ENCODE measurements around the gene ARHGDIA.

The ARHGDIA gene

DNA sequence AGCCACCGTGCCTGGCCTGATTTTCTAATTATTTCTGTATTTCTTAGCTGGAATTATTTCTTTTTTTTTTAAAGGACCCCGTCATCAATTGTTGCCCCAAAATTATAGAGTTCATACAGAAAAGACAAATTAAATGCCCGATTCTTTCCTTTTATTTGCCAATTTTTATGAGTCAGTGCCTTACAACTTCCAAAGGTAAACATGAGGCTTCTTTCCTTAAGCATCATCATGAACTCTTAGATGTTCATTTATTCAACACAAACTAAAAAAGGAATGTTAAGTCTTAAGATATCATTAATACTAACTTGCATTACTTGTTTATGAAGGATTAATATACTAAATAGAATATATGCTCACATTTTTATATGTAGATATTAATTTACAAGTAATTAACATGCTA is 7.2 kb upstream of the ARHGDIA start:
- no peak for DNase-seq (ENCODE audit: low read depth)
- no peak for TF ChIP-seq CTCF (IDR thresholded peaks at IDR 0.05; ENCODE audit: low read depth, low read length, missing control alignments)
- in situ Hi-C loops (cut with HindIII; ENCODE audit: low sequenced_read_pairs), result no loop called here
- no peak overlapping the region for H3K4me3 ChIP-seq (ENCODE audit: low read depth, low read length)

- no peak for DNase-seq (ENCODE audit: low read depth)
- in situ Hi-C loops (cut with HindIII; ENCODE audit: low sequenced_read_pairs), result no loop called here
- H3K4me3 ChIP-seq (ENCODE audit: low read depth, low read length), result no peak overlapping the region
- no peak for TF ChIP-seq CTCF (IDR thresholded peaks at IDR 0.05; ENCODE audit: low read depth, low read length, missing control alignments)
Observed at GRCh38 chr17:81877569-81877968, 6.4 kb upstream of the ARHGDIA start.

GRCh38 chr17:81871387-81872230 is 472 bp upstream of the ARHGDIA start:
- DNase-seq (ENCODE audit: low read depth), result no peak
- TF ChIP-seq CTCF (IDR thresholded peaks at IDR 0.05; ENCODE audit: low read depth, low read length, missing control alignments), result peak; percentile 22
- in situ Hi-C loops (cut with HindIII; ENCODE audit: low sequenced_read_pairs), result no loop called here
- H3K4me3 ChIP-seq (ENCODE audit: low read depth, low read length), result peak overlapping the region; percentile 84

GRCh38 chr17:81870131-81870980 is 781 bp downstream of the ARHGDIA start:
- no peak for TF ChIP-seq CTCF (IDR thresholded peaks at IDR 0.05; ENCODE audit: low read depth, low read length, missing control alignments)
- no peak for DNase-seq (ENCODE audit: low read depth)
- in situ Hi-C loops (cut with HindIII; ENCODE audit: low sequenced_read_pairs), result no loop called here
- peak overlapping the region; percentile 84 for H3K4me3 ChIP-seq (ENCODE audit: low read depth, low read length)

GRCh38 chr17:81869221-81870130 is 1.7 kb downstream of the ARHGDIA start:
- H3K4me3 ChIP-seq (ENCODE audit: low read depth, low read length), result peak overlapping the region; percentile 84
- DNase-seq (ENCODE audit: low read depth), result no peak
- in situ Hi-C loops (cut with HindIII; ENCODE audit: low sequenced_read_pairs), result no loop called here
- TF ChIP-seq CTCF (IDR thresholded peaks at IDR 0.05; ENCODE audit: low read depth, low read length, missing control alignments), result peak; percentile 92
